Activated naive CD4-positive, alpha-beta T cell treated with anti-CD3 and anti-CD28 coated beads for 36 hours (primary cell): Measurements from ENCODE around the gene TVP23A. TPM values are rescaled to one million over a fixed set of nuclear protein-coding genes. Genes with fewer than 3 reads are reported as not detected.

Experiments
- CTCF ChIA-PET: fragments of 350-600 bp; sonication (Branson Sonifier 250); formaldehyde crosslinking; loops from one replicate; lab custom pipeline; 2021; ENCODE audit warnings: antibody characterized with exemption; lab: Charles Lee
- DNase-seq: peaks from one replicate; pipeline ENCODE4 v3.0.0-alpha.2; 2020
- H3K27ac Mint-ChIP-seq: one replicate; pipeline ENCODE4 v1.8.0; 2021; ENCODE audit warnings: mild to moderate bottlenecking, mixed read lengths
- H3K27me3 Mint-ChIP-seq: one replicate; pipeline ENCODE4 v1.8.0; 2021; ENCODE audit warnings: low read depth, mixed read lengths
- H3K36me3 Mint-ChIP-seq: one replicate; pipeline ENCODE4 v1.8.0; 2021; ENCODE audit warnings: low read depth, mixed read lengths
- H3K4me1 Mint-ChIP-seq: one replicate; pipeline ENCODE4 v1.8.0; 2021; ENCODE audit warnings: low read depth, mixed read lengths
- H3K4me3 Mint-ChIP-seq: one replicate; pipeline ENCODE4 v1.8.0; 2021; ENCODE audit warnings: mild to moderate bottlenecking, moderate library complexity, mixed read lengths
- H3K9me3 Mint-ChIP-seq: one replicate; pipeline ENCODE4 v1.8.0; 2021; ENCODE audit warnings: mixed read lengths
- intact Hi-C: fragments of 100-400 bp; cut with micrococcal nuclease; formaldehyde crosslinking; loops from one replicate; pipeline ENCODE4 v1.15.1; 2023
- total RNA-seq, 2 experiments: library from RNA; stranded (reverse); gene quantifications; one replicate each; pipeline ENCODE4 v1.2.3, GENCODE V29; 2021

The TVP23A gene
- total RNA-seq, 2 experiments from 2014 or later = not detected

DNA sequence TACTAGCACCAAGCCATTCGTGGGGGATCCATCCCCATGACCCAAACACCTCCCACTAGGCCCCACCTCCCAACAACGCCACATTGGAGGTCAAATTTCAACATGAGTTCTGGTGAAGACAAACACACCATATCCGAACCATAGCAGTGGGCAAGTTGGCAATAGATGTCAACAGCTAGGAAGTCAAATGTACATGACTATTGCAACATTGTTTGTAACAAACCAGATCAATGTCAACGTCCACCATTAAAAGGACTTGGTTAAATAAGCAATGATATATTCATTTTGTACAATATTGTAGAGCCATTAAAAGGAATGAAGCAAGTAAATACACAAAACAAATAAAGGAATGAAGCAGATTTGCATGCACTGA is 31.9 kb upstream of the TVP23A start:
- Mint-ChIP-seq H3K4me3 (no peak overlapping the region), H3K4me1 (peaks cover 8% of the 10 kb centered on the region), H3K27ac (no peak overlapping the region), H3K27me3 (peaks cover 13% of the 10 kb centered on the region), H3K36me3 (no peaks in the 10 kb centered on the region), H3K9me3 (no peaks in the 10 kb centered on the region)
- DNase-seq = no peak
- CTCF ChIA-PET = no interaction called here
- intact Hi-C loops = no loop called here

DNA sequence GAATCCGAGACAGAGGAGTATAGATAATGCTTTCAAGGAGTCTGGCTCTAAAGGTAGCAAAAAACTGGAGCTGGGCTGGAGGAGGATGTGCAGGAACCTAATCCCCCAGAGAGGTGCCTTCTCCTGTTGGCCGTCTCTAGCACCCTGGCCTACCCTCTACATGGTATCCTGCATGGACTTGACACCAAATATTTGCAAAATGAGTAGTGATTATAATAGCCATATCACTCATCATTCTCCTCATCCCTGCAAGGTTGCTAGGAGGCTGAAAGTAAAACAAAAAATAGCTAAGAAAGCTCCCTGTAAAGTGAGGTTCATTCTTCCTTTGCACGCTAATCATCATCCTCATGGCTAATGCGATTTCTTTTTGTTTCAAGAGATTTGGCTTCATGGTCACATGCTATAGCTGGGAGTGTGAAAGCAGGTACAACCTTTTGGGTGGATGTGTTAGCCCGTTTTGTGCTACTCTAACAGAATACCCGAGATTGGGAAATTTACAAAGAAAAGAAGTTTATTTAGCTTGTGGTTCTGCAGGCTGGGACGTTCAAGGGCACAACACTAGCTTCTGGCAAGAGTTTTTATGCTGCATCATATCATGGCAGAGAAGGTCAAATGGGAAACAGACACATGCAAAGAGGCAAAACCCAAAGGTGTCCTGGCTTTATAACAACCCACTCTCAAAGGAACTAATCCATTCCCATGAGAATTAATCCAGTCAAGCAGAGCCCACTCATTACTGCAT is 31.3 kb upstream of the TVP23A start:
- H3K27ac Mint-ChIP-seq = no peak overlapping the region
- intact Hi-C loops = no loop called here
- no peak overlapping the region for H3K4me3 Mint-ChIP-seq
- peaks cover 18% of the 10 kb centered on the region for H3K27me3 Mint-ChIP-seq
- peaks cover 8% of the 10 kb centered on the region for H3K4me1 Mint-ChIP-seq
- H3K36me3 Mint-ChIP-seq = no peaks in the 10 kb centered on the region
- no peak for DNase-seq
- H3K9me3 Mint-ChIP-seq = no peaks in the 10 kb centered on the region
- CTCF ChIA-PET = interaction anchor here (0.6 kb wide), 1 partner anchor 19 kb away, joined by 5 read pairs; no protein-coding TSS in a partner anchor

DNA sequence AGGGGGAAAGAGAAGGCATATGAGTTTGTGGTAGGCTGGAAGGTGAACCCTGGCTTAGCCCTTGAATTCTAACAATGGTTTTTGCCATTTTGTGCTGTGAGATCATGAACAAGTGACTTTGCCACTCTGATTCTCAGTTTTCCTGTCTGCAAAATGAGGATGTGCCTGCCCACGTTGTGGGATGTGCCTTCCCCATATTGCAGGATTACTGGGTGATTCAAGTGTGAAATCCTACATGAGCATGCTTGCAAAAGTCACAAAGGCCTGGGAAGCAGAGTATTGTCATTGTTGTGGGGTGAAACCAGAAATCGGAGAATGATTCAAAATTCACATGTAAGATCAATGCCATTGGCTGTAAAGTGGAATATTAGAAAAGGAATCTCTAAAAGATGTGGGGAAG is 28.6 kb upstream of the TVP23A start:
- CTCF ChIA-PET = no interaction called here
- Mint-ChIP-seq H3K36me3 (no peaks in the 10 kb centered on the region), H3K27ac (no peak overlapping the region), H3K4me3 (no peak overlapping the region), H3K4me1 (peaks cover 2% of the 10 kb centered on the region), H3K27me3 (peaks cover 18% of the 10 kb centered on the region), H3K9me3 (no peaks in the 10 kb centered on the region)
- no peak for DNase-seq
- intact Hi-C loops = no loop called here

DNA sequence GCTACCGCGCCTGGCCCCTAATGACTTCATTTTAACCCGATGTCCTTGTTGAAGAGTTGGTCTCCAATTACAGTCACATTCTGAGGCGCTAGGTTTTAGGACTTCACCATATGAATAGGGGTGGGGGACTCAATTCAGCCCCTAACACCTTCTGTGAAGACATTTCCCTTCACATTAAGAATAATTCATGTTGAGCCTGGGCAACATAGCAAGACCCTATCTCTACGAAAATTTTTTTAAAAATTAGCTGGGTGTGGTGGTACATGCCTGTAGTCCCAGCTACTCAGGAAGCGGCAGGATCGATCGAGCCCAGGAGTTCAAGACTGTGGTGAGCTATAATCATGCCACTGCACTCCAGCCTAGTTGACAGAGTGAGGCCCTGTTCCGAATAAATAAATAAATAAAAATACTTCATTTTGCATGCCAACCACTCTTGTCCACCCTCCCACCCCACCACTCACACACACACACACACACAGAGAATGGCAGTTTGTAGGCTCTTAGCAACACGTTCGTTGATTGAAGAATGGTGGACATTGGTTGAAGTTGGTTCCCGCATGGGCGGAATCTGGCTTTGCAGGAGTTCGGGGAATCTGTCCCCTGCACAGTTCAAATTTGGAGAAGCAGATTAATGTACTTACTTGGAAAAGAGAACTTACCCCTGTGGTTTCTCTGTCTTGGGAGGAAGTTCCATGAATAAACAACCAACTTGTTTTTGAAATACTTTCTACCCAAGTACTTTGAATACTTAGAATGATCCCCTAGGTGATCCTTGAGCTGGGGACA is 27.8 kb upstream of the TVP23A start:
- no peak for DNase-seq
- intact Hi-C loops = no loop called here
- Mint-ChIP-seq H3K9me3 (no peaks in the 10 kb centered on the region), H3K27me3 (peaks cover 18% of the 10 kb centered on the region), H3K4me1 (no peaks in the 10 kb centered on the region), H3K36me3 (no peaks in the 10 kb centered on the region), H3K27ac (no peak overlapping the region), H3K4me3 (no peak overlapping the region)
- CTCF ChIA-PET = no interaction called here

DNA sequence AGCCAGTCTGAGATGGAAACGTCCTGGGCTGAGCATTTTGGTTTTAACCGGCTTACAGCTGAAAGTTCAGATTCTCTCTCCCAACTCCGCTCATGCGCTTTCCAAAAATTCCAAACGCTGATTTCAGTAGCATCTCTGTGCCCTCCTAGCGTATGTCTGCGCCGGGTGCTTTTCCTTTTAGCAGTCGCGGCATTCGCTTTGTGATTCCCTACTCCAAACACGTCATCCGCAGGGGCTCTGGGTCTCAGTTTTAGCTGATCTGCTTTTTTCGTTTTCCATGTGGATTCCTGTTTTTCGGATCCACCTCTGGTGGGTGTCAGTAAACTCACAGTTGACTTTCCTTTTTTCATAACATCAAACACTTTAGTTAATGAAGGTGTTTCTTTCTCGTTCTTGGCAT is 22.1 kb upstream of the TVP23A start:
- CTCF ChIA-PET = no interaction called here
- Mint-ChIP-seq H3K4me3 (no peak overlapping the region), H3K27ac (no peak overlapping the region), H3K27me3 (peaks cover 12% of the 10 kb centered on the region), H3K9me3 (no peaks in the 10 kb centered on the region), H3K4me1 (no peaks in the 10 kb centered on the region), H3K36me3 (no peaks in the 10 kb centered on the region)
- intact Hi-C loops = no loop called here
- no peak for DNase-seq

DNA sequence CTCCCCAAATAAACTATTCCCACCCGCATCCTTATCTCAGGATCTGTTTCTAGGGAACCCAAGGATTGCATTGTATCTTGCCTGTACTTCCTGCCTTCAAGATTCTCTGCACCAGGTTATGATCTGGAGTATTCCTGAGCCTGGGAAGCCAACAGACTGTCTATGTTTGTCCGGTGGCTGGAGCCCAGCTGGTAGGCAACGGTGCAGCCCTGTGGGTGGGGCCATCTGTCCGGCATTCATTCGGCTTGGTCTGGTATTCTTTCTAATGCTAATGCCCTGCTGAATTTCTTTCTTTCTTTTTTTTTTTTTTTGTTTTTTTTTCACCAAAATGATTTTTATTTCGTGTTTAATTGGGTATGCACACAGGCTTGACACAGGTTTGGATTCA is 20.7 kb upstream of the TVP23A start:
- Mint-ChIP-seq H3K4me3 (no peak overlapping the region), H3K4me1 (no peaks in the 10 kb centered on the region)
- CTCF ChIA-PET = no interaction called here

DNA sequence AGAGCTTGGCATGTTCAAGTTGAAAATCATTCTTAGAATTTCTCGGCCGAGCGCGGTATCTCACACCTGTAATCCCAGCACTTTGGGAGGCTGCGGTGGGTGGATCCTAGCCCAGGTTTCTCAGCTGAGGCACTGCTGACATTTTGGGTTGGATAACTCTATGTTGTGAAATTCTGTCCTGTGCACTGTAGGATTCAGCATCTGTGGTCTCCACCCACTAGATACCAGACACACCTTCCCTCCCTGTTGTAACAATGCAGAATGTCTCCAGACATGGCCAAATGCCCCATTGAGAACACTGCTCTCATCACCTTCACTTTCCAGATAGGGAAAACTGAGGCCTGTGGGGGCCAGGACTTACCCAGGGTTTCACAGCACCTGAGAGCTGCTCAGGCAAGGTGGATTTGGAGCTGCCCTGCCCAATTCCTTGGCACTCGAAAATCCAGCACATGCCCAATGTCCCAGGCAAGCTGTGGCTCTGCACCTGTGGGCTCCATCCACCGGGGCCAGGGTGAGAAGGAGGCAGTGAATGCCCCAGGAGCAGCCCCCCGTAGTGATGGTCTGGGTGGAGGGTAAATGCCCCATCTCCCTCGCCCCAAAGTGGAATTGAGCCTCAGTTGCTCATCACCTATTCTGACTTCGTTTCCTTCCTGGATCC is 20.2 kb upstream of the TVP23A start:
- intact Hi-C loops = no loop called here
- no peaks in the 10 kb centered on the region for H3K36me3 Mint-ChIP-seq
- no peaks in the 10 kb centered on the region for H3K9me3 Mint-ChIP-seq
- CTCF ChIA-PET = interaction anchor here (0.6 kb wide), 1 partner anchor 127 kb away, joined by 3 read pairs; no protein-coding TSS in a partner anchor
- H3K4me3 Mint-ChIP-seq = no peak overlapping the region
- no peaks in the 10 kb centered on the region for H3K4me1 Mint-ChIP-seq
- no peak overlapping the region for H3K27ac Mint-ChIP-seq
- peaks cover 10% of the 10 kb centered on the region for H3K27me3 Mint-ChIP-seq
- DNase-seq = no peak

More for the DNA sequence above, 20.7 kb upstream of the TVP23A start:
- DNase-seq = no peak
- Mint-ChIP-seq H3K27me3 (peaks cover 10% of the 10 kb centered on the region), H3K9me3 (no peaks in the 10 kb centered on the region), H3K27ac (no peak overlapping the region), H3K36me3 (no peaks in the 10 kb centered on the region)
- intact Hi-C loops = no loop called here

DNA sequence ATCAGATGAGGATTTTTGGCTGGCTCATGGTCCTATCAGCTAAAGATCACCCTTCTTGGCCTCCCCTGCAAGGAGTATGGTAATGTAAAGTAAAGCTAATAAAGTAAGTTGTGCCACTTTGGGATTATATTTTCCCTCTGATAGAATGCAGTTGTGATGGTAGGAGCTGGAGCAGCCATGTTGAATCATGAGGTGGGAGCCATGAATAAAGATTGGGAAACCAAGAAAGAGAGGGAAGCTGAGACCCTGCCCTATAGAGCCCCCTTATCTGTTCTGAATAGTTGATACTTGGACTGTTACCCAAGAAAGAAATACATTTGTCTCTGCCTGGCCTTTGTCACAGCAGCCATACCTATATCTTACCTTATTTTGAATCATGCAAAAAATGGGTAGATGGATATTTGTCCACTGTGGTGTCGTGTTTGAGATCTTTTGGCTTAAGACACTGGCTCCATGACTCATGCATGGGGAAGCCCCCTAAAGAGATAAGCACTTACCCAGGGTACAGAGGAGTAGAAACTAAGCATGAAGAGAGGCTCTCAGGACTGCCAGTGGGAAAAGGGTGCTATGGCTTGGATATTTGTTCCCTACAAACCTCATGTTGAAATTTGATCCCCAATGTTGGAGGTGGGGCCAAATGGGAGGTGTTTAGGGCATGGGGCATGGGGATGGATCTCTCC is 17.7 kb upstream of the TVP23A start:
- peaks cover 12% of the 10 kb centered on the region for H3K27me3 Mint-ChIP-seq
- intact Hi-C loops = no loop called here
- no peaks in the 10 kb centered on the region for H3K9me3 Mint-ChIP-seq
- no peak overlapping the region for H3K4me3 Mint-ChIP-seq
- CTCF ChIA-PET = interaction anchor here (0.6 kb wide), 1 partner anchor 500 kb away, joined by 3 read pairs; no protein-coding TSS in a partner anchor
- H3K36me3 Mint-ChIP-seq = no peaks in the 10 kb centered on the region
- no peak overlapping the region for H3K27ac Mint-ChIP-seq
- H3K4me1 Mint-ChIP-seq = no peaks in the 10 kb centered on the region
- no peak for DNase-seq

DNA sequence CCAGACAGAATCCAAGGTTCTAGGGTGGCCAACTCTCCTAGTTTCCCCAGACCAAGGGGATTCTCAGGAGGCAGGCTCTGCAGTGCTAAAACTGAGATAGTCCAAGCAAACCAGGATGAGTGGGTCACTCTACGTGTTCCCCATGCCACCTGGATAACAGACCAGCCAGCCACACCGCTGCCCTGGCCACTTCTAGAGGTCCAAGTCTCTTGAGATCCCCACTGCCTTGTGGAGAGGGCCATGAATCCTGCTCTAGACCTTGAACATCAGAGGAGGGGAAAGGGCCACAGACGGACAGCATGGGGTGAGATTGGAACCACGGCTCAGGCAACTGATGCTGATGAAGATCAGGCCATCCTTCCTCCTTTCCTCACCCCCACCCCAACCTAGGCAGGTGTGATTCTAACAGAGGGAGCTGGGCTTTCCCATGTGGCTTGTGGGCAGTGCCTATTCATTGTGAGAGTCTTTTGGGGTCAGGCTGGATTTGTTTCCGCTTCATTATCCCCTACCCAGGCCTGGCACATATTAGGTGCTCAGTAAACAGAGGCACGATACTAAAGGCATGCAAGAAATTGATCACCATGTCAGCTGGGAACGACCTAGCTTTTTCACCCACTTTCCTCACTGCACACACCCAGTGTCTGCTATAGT is 16.8 kb upstream of the TVP23A start:
- intact Hi-C loops = no loop called here
- H3K4me3 Mint-ChIP-seq = no peak overlapping the region

DNA sequence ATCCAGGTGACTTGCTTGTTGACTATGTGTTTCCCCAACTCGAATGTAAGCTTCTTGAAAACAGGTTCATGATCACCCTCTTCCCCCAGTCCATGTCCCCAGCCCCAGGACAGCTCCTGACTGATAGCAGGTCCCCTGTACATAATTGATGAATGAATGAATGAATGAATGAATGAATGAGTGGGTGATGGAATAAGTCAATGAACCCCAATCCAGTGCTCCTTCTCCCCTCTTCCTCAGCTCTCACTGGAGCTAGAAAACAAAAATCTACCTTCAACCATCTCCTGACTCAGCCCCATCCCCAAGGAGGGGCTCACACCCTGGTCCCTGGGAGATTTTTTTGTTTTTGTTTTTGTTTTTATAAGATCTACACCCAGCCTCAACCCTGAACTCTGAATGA is 16.2 kb upstream of the TVP23A start:
- intact Hi-C loops = no loop called here
- CTCF ChIA-PET = no interaction called here
- no peak for DNase-seq
- no peaks in the 10 kb centered on the region for H3K4me1 Mint-ChIP-seq
- no peak overlapping the region for H3K4me3 Mint-ChIP-seq
- H3K27ac Mint-ChIP-seq = no peak overlapping the region
- no peaks in the 10 kb centered on the region for H3K9me3 Mint-ChIP-seq
- H3K36me3 Mint-ChIP-seq = no peaks in the 10 kb centered on the region
- peaks cover 7% of the 10 kb centered on the region for H3K27me3 Mint-ChIP-seq

More for the DNA sequence above, 16.8 kb upstream of the TVP23A start:
- Mint-ChIP-seq H3K27ac (no peak overlapping the region), H3K4me1 (no peaks in the 10 kb centered on the region), H3K9me3 (no peaks in the 10 kb centered on the region), H3K36me3 (no peaks in the 10 kb centered on the region), H3K27me3 (peaks cover 7% of the 10 kb centered on the region)
- DNase-seq = peak; percentile 6
- CTCF ChIA-PET = no interaction called here

DNA sequence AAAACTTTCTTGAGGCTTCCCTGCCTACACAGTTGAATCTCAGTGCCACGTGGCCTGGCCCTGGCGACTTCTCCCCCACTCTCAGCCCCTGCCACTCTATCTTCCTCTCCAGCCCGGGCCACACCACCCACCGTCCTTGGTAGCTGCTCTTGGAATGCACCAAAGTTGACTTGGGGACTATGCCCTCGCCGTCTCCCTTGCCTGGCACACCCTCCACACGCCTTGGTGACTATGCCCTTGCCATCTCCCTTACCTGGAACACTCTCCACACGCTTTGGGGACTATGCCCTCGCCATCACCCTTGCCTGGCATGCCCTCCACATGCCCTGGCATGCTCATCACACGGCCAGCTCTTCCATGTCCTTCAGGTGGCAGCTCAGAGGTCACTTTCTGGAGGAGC is 15.5 kb upstream of the TVP23A start:
- no peaks in the 10 kb centered on the region for H3K9me3 Mint-ChIP-seq
- CTCF ChIA-PET = no interaction called here
- intact Hi-C loops = no loop called here

DNA sequence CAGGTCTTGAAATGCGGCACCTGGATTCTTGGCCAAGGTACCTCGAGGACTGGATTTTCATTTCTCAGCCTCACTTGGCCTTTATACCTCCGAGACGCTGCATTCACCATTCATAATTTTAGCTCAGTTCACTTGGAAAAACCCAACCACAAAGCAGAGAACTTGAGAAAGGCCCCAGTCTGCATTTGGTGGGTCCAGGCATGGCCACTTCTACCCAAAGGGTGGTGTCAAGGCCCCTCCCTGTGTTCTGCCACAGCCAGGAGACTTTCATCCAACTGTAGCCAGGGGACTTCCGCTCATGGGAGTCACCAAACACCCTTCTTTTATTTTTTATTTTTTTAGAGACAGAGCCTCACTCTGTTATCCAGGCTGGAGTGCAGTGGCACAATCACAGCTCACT is 14.7 kb upstream of the TVP23A start:
- intact Hi-C loops = no loop called here

More for the DNA sequence above, 15.5 kb upstream of the TVP23A start:
- Mint-ChIP-seq H3K27me3 (peaks cover 7% of the 10 kb centered on the region), H3K4me3 (no peak overlapping the region), H3K4me1 (no peaks in the 10 kb centered on the region), H3K36me3 (no peaks in the 10 kb centered on the region), H3K27ac (no peak overlapping the region)
- no peak for DNase-seq

More for the DNA sequence above, 14.7 kb upstream of the TVP23A start:
- no peak overlapping the region for H3K27ac Mint-ChIP-seq
- no peak overlapping the region for H3K4me3 Mint-ChIP-seq
- no peaks in the 10 kb centered on the region for H3K9me3 Mint-ChIP-seq
- peaks cover 7% of the 10 kb centered on the region for H3K27me3 Mint-ChIP-seq
- DNase-seq = no peak
- no peaks in the 10 kb centered on the region for H3K4me1 Mint-ChIP-seq
- CTCF ChIA-PET = no interaction called here
- no peaks in the 10 kb centered on the region for H3K36me3 Mint-ChIP-seq
